ENCODE data around the gene CDKAL1.
"Not testable (repeated sequence)": the region's sequence is repeated elsewhere in the genome, so short reads cannot be mapped to it uniquely, and the experiment has no call there.

Gene CDKAL1

DNA sequence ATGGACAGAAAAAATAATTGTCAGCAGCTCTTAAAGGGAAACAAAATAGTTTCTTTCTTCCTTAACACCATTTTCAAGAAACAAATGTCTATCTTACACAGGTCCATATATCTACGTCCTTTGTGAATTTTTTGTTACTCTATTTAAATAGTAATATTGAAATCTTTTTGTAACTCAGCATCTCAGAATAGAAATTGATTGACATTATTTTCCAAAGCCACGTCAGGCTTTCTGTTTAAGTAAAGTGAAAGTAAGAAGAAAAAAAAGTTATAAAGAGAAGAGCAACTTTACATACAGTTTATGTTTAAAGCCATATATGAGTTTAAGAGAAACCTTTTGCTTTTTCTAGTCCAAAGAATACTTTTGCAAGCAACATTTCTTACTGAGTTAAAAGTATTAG, 656.4 kb downstream of the CDKAL1 start:
- no peak for DNase-seq (ENCODE audit: low read depth, low spot score)
- TF ChIP-seq, protein P1, sequence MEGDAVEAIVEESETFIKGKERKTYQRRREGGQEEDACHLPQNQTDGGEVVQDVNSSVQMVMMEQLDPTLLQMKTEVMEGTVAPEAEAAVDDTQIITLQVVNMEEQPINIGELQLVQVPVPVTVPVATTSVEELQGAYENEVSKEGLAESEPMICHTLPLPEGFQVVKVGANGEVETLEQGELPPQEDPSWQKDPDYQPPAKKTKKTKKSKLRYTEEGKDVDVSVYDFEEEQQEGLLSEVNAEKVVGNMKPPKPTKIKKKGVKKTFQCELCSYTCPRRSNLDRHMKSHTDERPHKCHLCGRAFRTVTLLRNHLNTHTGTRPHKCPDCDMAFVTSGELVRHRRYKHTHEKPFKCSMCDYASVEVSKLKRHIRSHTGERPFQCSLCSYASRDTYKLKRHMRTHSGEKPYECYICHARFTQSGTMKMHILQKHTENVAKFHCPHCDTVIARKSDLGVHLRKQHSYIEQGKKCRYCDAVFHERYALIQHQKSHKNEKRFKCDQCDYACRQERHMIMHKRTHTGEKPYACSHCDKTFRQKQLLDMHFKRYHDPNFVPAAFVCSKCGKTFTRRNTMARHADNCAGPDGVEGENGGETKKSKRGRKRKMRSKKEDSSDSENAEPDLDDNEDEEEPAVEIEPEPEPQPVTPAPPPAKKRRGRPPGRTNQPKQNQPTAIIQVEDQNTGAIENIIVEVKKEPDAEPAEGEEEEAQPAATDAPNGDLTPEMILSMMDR (IDR thresholded peaks at IDR 0.05; ENCODE audit: insufficient read depth, low read length, missing control alignments) = no peak
- ChIA-PET CTCF (no interaction called here), POLR2A (no interaction called here)
- H3K4me3 ChIP-seq (ENCODE audit: low read depth, low read length) = no peak overlapping the region

DNA sequence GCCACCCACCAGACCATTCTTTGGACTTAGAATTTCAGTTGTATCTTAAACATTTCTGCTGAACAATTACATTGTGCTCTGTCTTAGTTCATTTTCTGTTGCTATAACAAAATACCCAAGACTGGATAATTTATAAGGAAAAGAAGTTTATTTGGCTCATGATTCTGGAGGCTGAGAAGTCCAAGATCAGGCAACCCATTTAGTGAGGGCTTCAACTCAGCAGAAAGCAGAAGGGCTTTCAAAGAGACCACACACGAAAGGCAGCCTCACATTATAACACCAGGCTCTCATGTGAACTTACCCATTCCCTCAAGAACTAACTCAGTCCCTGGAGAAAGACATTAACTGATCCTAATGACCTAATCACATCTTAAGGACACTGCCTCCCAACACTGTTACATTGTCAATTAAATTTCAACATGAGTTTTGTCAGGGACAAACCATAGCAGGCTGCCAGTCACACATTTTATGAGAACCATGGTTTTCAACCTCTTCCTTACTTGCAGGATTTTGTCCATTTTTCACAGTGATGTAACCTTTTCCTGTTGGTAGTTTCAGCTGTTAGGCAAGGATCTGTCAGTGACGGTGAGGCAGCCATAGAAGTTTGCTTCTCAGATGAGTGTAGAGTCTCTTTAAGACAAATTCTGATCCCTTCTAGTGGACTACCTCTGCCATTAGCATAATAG, 659.7 kb downstream of the CDKAL1 start:
- TF ChIP-seq, protein P1 (IDR thresholded peaks at IDR 0.05; ENCODE audit: insufficient read depth, low read length, missing control alignments) = no peak
- DNase-seq (ENCODE audit: low read depth, low spot score) = no peak
- ChIA-PET CTCF (no interaction called here), POLR2A (no interaction called here)
- no peak overlapping the region for H3K4me3 ChIP-seq (ENCODE audit: low read depth, low read length)

DNA sequence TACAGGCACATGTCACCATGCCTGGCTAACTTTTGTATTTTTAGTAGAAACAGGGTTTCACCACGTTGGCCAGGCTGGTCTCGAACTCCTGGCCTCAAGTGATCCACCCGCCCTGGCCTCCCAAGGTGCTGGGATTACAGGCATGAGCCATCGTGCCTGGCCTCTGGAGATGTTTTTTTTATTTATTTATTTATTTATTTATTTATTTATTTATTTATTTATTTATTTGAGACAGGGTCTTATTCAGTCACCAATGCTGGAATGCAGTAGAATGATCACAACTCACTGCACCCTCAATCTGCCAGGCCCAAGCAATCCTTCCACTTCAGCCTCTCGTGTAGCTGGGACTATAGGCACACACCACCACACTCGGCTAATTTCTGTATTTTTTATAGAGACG, 661.0 kb downstream of the CDKAL1 start:
- DNase-seq (ENCODE audit: low read depth, low spot score); POLR2A ChIA-PET; CTCF ChIA-PET; H3K4me3 ChIP-seq (ENCODE audit: low read depth, low read length): not testable (repeated sequence)

DNA sequence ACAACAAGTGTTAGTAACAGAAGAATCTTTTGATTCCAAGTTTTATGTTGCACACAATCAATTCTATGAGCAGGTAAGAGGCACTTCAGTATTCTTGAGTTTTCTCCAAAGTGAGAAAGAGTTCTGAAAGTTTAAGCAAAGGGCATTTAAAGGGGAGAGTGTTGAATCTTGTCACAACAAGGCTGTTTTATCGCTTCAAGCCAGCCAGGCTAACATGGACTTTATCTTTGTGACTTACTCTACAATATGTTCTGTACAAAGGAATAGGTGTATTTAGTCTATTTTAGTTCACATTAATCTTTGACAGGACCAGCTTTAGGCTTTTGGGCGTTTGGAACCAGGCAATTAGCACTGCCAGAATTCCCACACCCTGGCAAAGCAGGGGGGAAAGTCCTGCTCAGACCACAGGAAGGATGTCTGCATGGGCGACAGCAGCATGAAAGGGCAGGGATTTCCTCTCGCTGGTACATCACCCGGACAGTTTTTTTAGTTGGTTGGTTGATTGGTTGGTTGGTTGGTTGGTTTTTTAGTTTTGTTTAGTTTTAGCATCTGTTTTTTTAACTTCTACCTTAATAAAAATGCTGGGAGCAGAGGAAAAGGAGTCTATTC, 663.9 kb downstream of the CDKAL1 start:
- DNase-seq (ENCODE audit: low read depth, low spot score) = no peak
- CTCF ChIA-PET = no interaction called here
- POLR2A ChIA-PET = no interaction called here

DNA sequence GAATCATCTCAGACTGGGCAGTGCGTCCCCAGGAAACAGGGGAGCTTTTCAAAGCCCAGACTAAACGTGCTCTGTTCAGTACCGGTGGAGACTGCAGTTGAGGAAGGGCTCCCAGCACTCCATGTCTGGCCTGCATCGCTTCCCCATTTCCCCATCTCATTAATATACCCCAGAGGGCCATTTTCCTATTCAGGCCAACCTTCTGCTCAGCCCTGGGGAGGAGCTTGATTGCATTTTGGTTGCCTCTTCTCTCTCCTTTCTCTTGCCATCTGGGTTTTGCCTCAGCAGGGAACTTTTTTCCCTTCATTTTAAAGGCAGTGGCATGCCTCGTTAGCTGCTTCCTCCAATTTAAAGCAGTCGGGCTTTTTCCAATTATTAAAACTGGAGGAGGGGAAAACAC, 665.0 kb downstream of the CDKAL1 start:
- POLR2A ChIA-PET = no interaction called here
- TF ChIP-seq, protein P1 (IDR thresholded peaks at IDR 0.05; ENCODE audit: insufficient read depth, low read length, missing control alignments) = no peak
- H3K4me3 ChIP-seq (ENCODE audit: low read depth, low read length) = no peak overlapping the region
- DNase-seq (ENCODE audit: low read depth, low spot score) = no peak
- CTCF ChIA-PET = no interaction called here

More for the DNA sequence above, 663.9 kb downstream of the CDKAL1 start:
- no peak overlapping the region for H3K4me3 ChIP-seq (ENCODE audit: low read depth, low read length)
- TF ChIP-seq, protein P1 (IDR thresholded peaks at IDR 0.05; ENCODE audit: insufficient read depth, low read length, missing control alignments) = no peak

DNA sequence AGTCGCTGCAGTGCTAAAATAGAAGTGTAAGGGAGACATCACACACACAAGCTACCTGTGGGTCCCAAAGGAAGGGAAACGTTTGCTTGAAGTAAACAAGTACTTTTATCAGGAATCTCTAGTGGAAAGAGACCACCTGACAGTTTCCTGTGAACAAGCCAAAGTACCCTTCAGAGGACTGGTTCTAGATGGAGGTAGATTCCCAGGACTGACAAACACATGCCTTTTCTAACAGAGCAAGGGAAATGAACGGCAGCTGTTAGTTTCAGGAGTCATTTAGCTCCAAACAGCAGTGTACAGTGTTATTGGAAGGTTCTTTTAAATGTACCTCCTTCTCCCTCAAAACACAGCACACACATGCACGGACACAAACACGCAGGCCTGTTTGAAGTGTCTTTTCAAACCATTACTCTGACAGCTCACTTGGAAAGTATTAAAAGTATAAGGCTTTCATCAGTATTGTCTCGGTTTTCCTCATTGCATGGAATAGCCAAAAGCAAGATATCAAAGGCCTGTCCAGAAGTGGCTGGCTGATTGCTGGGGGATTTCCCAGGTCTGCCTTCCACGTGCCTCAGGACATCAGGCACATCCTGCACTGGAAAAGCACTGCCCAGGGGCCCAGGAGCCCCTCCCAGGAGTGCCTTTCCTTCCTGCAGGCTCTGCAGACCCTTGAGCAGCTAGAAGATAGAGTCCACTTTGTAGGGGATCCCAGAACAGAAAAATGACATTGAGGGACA, 666.0 kb downstream of the CDKAL1 start:
- no peak overlapping the region for H3K4me3 ChIP-seq (ENCODE audit: low read depth, low read length)
- ChIA-PET POLR2A (no interaction called here), CTCF (no interaction called here)
- TF ChIP-seq, protein P1 (IDR thresholded peaks at IDR 0.05; ENCODE audit: insufficient read depth, low read length, missing control alignments) = no peak
- no peak for DNase-seq (ENCODE audit: low read depth, low spot score)
